OCI-LY7 (cell line): Measurements from ENCODE around the gene LRRC10B.

Experiments used
- CTCF ChIP-seq: fragments of 200-600 bp; sonication (generic); conservative IDR thresholded peaks from 2 replicates; pipeline ENCODE4 v1.5.1; 2014; ENCODE audit warnings: mild to moderate bottlenecking, antibody characterized with exemption, low read length, moderate library complexity, mixed read lengths
- EZH2phosphoT487 ChIP-seq: fragments of 200-600 bp; sonication (generic); IDR thresholded peaks from 2 replicates; pipeline ENCODE4 v1.6.1; 2018; ENCODE audit warnings: low read depth, borderline replicate concordance, mild to moderate bottlenecking, mixed run types, antibody characterized with exemption, low read length, moderate library complexity, mixed read lengths

- TF ChIP-seq CTCF (no peak), EZH2phosphoT487 (no peak)
Measured at GRCh38 chr11:61537326-61537725, 28.8 kb downstream of the LRRC10B start.
